ENCODE data around the gene BTBD6. TPM values are rescaled to one million over a fixed set of nuclear protein-coding genes. Genes with fewer than 3 reads are reported as not detected.

Gene BTBD6
- total RNA-seq, 1 donor from 2014 or later: 51.3 TPM

GRCh38 chr14:105208738-105209075 lies 39.6 kb upstream of the BTBD6 start:
- Histone ChIP-seq H3K27me3 (no peaks in the 10 kb centered on the region), H3K9me3 (no peaks in the 10 kb centered on the region), H3K4me3 (no peak overlapping the region), H3K36me3 (peaks cover 26% of the 10 kb centered on the region), H3K27ac (no peak overlapping the region), H3K4me1 (peaks cover 13% of the 10 kb centered on the region)
- ATAC-seq (no peak), DNase-seq (no peak)
- no peak for TF ChIP-seq CTCF (IDR thresholded peaks at IDR 0.05)
- intact Hi-C loops (cut with DNase I): loop anchor here (10.0 kb wide), 1 partner anchor 76 kb away; no protein-coding TSS in a partner anchor

GRCh38 chr14:105209091-105209490 lies 39.2 kb upstream of the BTBD6 start:
- DNase-seq: no peak
- Histone ChIP-seq H3K27ac (no peak overlapping the region), H3K4me1 (peaks cover 13% of the 10 kb centered on the region), H3K9me3 (no peaks in the 10 kb centered on the region), H3K36me3 (peaks cover 26% of the 10 kb centered on the region), H3K4me3 (no peak overlapping the region), H3K27me3 (no peaks in the 10 kb centered on the region)
- no peak for ATAC-seq
- TF ChIP-seq CTCF (IDR thresholded peaks at IDR 0.05): no peak
- intact Hi-C loops (cut with DNase I): loop anchor here (10.0 kb wide), 1 partner anchor 76 kb away; no protein-coding TSS in a partner anchor

DNA sequence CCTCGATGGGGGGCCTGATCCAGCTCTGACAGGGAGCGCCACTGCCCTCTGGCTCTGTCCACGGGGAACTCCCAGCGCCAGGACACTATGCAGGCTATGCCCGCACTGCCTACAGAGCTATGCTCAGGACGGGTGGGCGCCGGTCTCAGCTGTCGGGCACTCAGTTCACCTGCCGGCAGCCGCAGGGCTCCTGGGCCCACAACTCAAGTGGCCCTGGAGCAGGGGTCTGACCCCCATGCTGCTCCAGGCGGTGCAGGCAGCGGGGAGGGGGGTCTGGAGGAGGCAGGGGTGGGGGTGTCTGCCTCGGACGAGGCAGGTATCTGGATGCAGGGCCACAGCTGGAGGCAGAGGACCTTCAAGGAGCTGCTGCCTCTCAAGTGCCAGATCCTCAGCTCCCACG lies 38.7 kb upstream of the BTBD6 start:
- intact Hi-C loops (cut with DNase I): loop anchor here (10.0 kb wide), 1 partner anchor 75 kb away; no protein-coding TSS in a partner anchor
- Histone ChIP-seq H3K9me3 (no peaks in the 10 kb centered on the region), H3K36me3 (peaks cover 26% of the 10 kb centered on the region), H3K27me3 (no peaks in the 10 kb centered on the region), H3K4me1 (peaks cover 8% of the 10 kb centered on the region), H3K4me3 (no peak overlapping the region), H3K27ac (no peak overlapping the region)
- TF ChIP-seq CTCF (IDR thresholded peaks at IDR 0.05): no peak
- no peak for ATAC-seq
- DNase-seq: no peak

DNA sequence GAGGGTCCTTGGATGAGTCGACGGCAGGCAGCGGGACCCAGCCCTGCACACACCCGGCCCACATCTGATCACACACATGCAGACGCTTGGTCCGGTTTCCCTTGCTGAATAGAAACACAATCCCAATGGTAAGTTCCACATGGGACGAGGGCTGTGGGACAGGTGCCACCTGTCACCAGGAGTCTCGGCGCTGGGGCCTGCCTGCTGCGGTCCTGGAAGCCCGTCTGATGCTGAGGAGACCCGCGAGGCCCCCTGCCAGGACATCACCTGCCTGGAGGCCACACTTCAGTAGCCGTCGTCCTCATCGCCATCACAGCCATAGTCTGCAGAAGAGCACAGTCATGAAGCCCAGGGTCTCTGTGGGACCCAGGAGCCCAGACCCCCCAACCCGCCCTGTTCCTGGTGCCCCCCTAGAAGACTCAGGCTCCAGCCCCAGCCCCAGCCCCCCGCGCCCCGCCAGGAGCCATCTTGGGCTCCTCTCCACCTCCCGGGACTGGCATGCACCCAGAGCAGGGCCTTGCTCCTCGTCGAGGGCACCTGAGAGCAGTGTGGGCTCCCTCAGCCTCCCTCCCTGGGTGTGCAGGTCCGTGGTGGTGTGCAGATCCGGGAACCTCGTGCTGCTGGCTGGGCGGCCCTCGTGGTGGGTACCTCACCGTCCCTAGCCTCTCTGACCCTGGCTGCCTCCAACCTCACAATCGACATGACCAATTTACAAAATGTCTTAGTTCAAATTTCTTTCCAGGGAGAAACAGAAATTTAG lies 37.9 kb upstream of the BTBD6 start:
- no peaks in the 10 kb centered on the region for H3K27me3 ChIP-seq
- peaks cover 26% of the 10 kb centered on the region for H3K36me3 ChIP-seq
- no peak for ATAC-seq
- intact Hi-C loops (cut with DNase I): no loop called here
- no peak overlapping the region for H3K27ac ChIP-seq
- H3K4me3 ChIP-seq: no peak overlapping the region
- TF ChIP-seq CTCF (IDR thresholded peaks at IDR 0.05): no peak
- H3K9me3 ChIP-seq: no peaks in the 10 kb centered on the region
- no peak for DNase-seq
- H3K4me1 ChIP-seq: peaks cover 6% of the 10 kb centered on the region

DNA sequence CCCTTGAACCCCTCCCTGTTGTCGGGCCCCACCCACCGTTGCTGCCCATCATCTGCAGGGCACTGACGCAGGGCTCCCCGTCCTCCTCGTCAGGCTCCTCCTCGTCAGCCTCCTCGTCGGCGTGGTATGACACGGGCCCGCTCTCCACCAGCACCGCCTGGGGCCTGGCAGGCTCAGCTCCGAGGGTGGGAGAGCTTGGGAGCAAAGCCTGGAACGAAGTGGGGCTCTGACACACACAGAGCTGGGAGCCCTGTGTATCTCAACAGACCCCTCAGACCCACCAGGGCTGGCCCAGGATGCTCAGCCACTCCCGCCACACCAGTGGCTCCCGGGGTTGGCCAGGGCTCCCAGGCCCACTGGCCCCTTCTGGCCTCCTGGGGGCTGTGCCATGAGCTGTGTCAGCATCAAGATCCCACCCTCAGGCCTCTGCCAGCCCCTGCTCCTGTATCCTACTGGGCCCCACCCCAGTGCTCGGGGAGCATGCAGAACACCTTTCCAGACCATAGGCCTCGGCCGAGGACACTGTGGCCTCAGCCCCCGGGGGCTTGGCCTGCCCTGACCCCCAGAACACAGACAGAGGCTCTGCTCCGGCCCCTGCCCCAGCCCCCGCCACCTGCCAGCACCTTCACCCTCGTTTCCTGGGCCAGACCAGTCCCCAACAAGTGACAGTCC lies 37.1 kb upstream of the BTBD6 start:
- no peak overlapping the region for H3K27ac ChIP-seq
- H3K4me1 ChIP-seq: no peaks in the 10 kb centered on the region
- no peaks in the 10 kb centered on the region for H3K9me3 ChIP-seq
- TF ChIP-seq CTCF (IDR thresholded peaks at IDR 0.05): no peak
- H3K27me3 ChIP-seq: no peaks in the 10 kb centered on the region
- ATAC-seq (no peak), DNase-seq (no peak)
- no peak overlapping the region for H3K4me3 ChIP-seq
- peaks cover 26% of the 10 kb centered on the region for H3K36me3 ChIP-seq
- intact Hi-C loops (cut with DNase I): no loop called here

Data from upper lobe of right lung (tissue), 1 donor.